GM23248 (cell line): ENCODE data around the gene MYH3. TPM values are rescaled to one million over a fixed set of nuclear protein-coding genes. Genes with fewer than 3 reads are reported as not detected.
A peak's percentile ranks its signal among the peaks of the same experiment; 100 is the strongest.

Experiments
- DNase-seq: peaks from one replicate; pipeline ENCODE4 v3.0.0-alpha.2; 2015
- H2AFZ ChIP-seq: fragments of 200-600 bp; sonication (generic); 2 replicates; pipeline ENCODE4 v1.6.1; 2016; ENCODE audit warnings: antibody characterized with exemption
- H3F3A ChIP-seq: fragments of 200-600 bp; sonication (generic); 2 replicates; pipeline ENCODE4 v1.6.1; 2016; ENCODE audit warnings: mild to moderate bottlenecking, antibody characterized with exemption, mixed run types; ENCODE audit not compliant: insufficient read depth
- H3K27ac ChIP-seq: fragments of 200-600 bp; sonication (generic); 2 replicates; pipeline ENCODE4 v1.5.1; 2016; ENCODE audit warnings: mild to moderate bottlenecking
- H3K27me3 ChIP-seq: fragments of 200-600 bp; sonication (generic); replicated peaks from 2 replicates; pipeline ENCODE4 v1.6.1; 2016; ENCODE audit warnings: mild to moderate bottlenecking; ENCODE audit not compliant: insufficient read depth
- H3K36me3 ChIP-seq: fragments of 200-600 bp; sonication (generic); 2 replicates; pipeline ENCODE4 v1.6.1; 2016; ENCODE audit warnings: low read depth, mild to moderate bottlenecking
- H3K4me1 ChIP-seq: fragments of 200-600 bp; sonication (generic); 2 replicates; pipeline ENCODE4 v1.6.1; 2016; ENCODE audit warnings: mild to moderate bottlenecking; ENCODE audit not compliant: insufficient read depth
- H3K4me2 ChIP-seq: fragments of 200-600 bp; sonication (generic); one replicate; pipeline ENCODE4 v1.6.1; 2016; ENCODE audit warnings: mild to moderate bottlenecking; ENCODE audit not compliant: unreplicated experiment
- H3K4me3 ChIP-seq: fragments of 200-600 bp; sonication (generic); 2 replicates; pipeline ENCODE4 v1.5.1; 2016; ENCODE audit warnings: mild to moderate bottlenecking
- H3K79me2 ChIP-seq: fragments of 200-600 bp; sonication (generic); 2 replicates; pipeline ENCODE4 v1.6.1; 2016; ENCODE audit warnings: mild to moderate bottlenecking; ENCODE audit not compliant: insufficient read depth
- H3K9ac ChIP-seq: fragments of 200-600 bp; sonication (generic); 2 replicates; pipeline ENCODE4 v1.6.1; 2016; ENCODE audit warnings: mild to moderate bottlenecking
- H3K9me2 ChIP-seq: fragments of 200-600 bp; sonication (generic); 2 replicates; pipeline ENCODE4 v1.6.1; 2016; ENCODE audit warnings: mixed run types, mild to moderate bottlenecking, moderate library complexity; ENCODE audit not compliant: insufficient read depth
- H3K9me3 ChIP-seq: fragments of 200-600 bp; sonication (generic); one replicate; pipeline ENCODE4 v1.6.1; 2017; ENCODE audit warnings: low read depth
- H4K20me1 ChIP-seq: fragments of 200-600 bp; sonication (generic); 2 replicates; pipeline ENCODE4 v1.6.0; 2016; ENCODE audit not compliant: insufficient read depth
- EZH2 ChIP-seq: fragments of 200-600 bp; sonication (generic); IDR thresholded peaks from 2 replicates; pipeline ENCODE4 v1.6.1; 2018; ENCODE audit warnings: antibody characterized with exemption, mild to moderate bottlenecking; ENCODE audit not compliant: insufficient read depth, poor library complexity, severe bottlenecking
- EZH2phosphoT487 ChIP-seq: fragments of 200-600 bp; sonication (generic); IDR thresholded peaks from 2 replicates; pipeline ENCODE4 v1.6.1; 2018; ENCODE audit warnings: antibody characterized with exemption, moderate library complexity, mild to moderate bottlenecking, low read depth; ENCODE audit not compliant: insufficient read depth
- WGBS, 2 experiments: methylation state at CpG; one replicate each; pipeline ENCODE4 v1.1.6; 2015 to 2017; ENCODE audit warnings: low lambda C conversion rate in 2 of 2, low coverage in 1 of 2; ENCODE audit errors: missing lambda C conversion rate in 2 of 2; 5-methylcytosine and 5-hydroxymethylcytosine counted together
- in situ Hi-C: fragments of 300-500 bp; cut with MboI; formaldehyde crosslinking; loops from 2 replicates; pipeline ENCODE4 v1.15.0; 2020
- polyA plus RNA-seq: library from polyadenylated mRNA; unstranded; fragments of >200 nt; fragmentation: Nextera tagmentation; extraction: Ambion mirVana; gene quantifications from 2 replicates; pipeline ENCODE4 v1.2.1, GENCODE V29; 2016
- total RNA-seq: library from RNA; depleted of rRNA; stranded (reverse); fragments of >200 nt; shearing (Covaris generic); gene quantifications from 2 replicates; pipeline ENCODE4 v1.2.3, GENCODE V29; 2014

MYH3 gene
- total and polyA plus RNA-seq, 2 experiments from 2014 or later: 0.26 to 3.1 TPM

- peak overlapping the region; percentile 81 for H3K4me2 ChIP-seq
- no peak overlapping the region for H2AFZ ChIP-seq
- no peaks in the 10 kb centered on the region for H3K36me3 ChIP-seq
- TF ChIP-seq EZH2phosphoT487: no peak
- no peak for TF ChIP-seq EZH2
- peaks cover 23% of the 10 kb centered on the region for H3K4me1 ChIP-seq
- no peaks in the 10 kb centered on the region for H3K9me2 ChIP-seq
- no peak overlapping the region for H3K4me3 ChIP-seq
- DNase-seq: peak; percentile 74
- no peaks in the 10 kb centered on the region for H4K20me1 ChIP-seq
- no peak overlapping the region for H3K9ac ChIP-seq
- peaks cover 14% of the 10 kb centered on the region for H3F3A ChIP-seq
- H3K27ac ChIP-seq: no peak overlapping the region
- H3K27me3 ChIP-seq: no peaks in the 10 kb centered on the region
- in situ Hi-C loops: loop anchor here (5.0 to 10.0 kb wide), 2 partner anchors 287 to 660 kb away; no protein-coding TSS in a partner anchor
- H3K79me2 ChIP-seq: no peaks in the 10 kb centered on the region
- H3K9me3 ChIP-seq: no peaks in the 10 kb centered on the region
- 51 to 54% methylated on average over 6 of the region's 6 CpGs for WGBS, 2 experiments
Observed at GRCh38 chr17:10614536-10615155, 42.5 kb downstream of the MYH3 start.

- Histone ChIP-seq H3K9me3 (no peaks in the 10 kb centered on the region), H3K79me2 (no peaks in the 10 kb centered on the region), H3K9me2 (no peaks in the 10 kb centered on the region), H3K9ac (peak overlapping the region; percentile 61), H3K4me3 (peak overlapping the region; percentile 57), H3K4me1 (peaks cover 23% of the 10 kb centered on the region), H3K27ac (peak overlapping the region; percentile 84), H2AFZ (peak overlapping the region; percentile 61), H3K4me2 (peak overlapping the region; percentile 81), H4K20me1 (no peaks in the 10 kb centered on the region), H3K27me3 (no peaks in the 10 kb centered on the region), H3F3A (peaks cover 14% of the 10 kb centered on the region), H3K36me3 (no peaks in the 10 kb centered on the region)
- peak; percentile 78 for DNase-seq
- 46 to 48% methylated on average over 16 of the region's 16 CpGs for WGBS, 2 experiments
- in situ Hi-C loops: loop anchor here (5.0 to 10.0 kb wide), 2 partner anchors 287 to 659 kb away; no protein-coding TSS in a partner anchor
- TF ChIP-seq EZH2phosphoT487 (no peak), EZH2 (no peak)
Observed at GRCh38 chr17:10613775-10614513, 43.2 kb downstream of the MYH3 start.

GRCh38 chr17:10612957-10613744, 44.0 kb downstream of the MYH3 start:
- DNase-seq: peak; percentile 74
- peak overlapping the region; percentile 61 for H3K9ac ChIP-seq
- H3K27ac ChIP-seq: peak overlapping the region; percentile 84
- H4K20me1 ChIP-seq: no peaks in the 10 kb centered on the region
- H3F3A ChIP-seq: peaks cover 14% of the 10 kb centered on the region
- H3K79me2 ChIP-seq: no peaks in the 10 kb centered on the region
- H3K4me2 ChIP-seq: peak overlapping the region; percentile 81
- H3K4me1 ChIP-seq: peaks cover 23% of the 10 kb centered on the region
- H3K36me3 ChIP-seq: no peaks in the 10 kb centered on the region
- peak overlapping the region; percentile 61 for H2AFZ ChIP-seq
- in situ Hi-C loops: loop anchor here (5.0 to 10.0 kb wide), 2 partner anchors 286 to 658 kb away; no protein-coding TSS in a partner anchor
- 43 to 50% methylated on average over 6 of the region's 6 CpGs for WGBS, 2 experiments
- no peak for TF ChIP-seq EZH2
- TF ChIP-seq EZH2phosphoT487: no peak
- no peaks in the 10 kb centered on the region for H3K27me3 ChIP-seq
- peak overlapping the region; percentile 57 for H3K4me3 ChIP-seq
- no peaks in the 10 kb centered on the region for H3K9me3 ChIP-seq
- H3K9me2 ChIP-seq: no peaks in the 10 kb centered on the region

GRCh38 chr17:10610884-10611283, 46.2 kb downstream of the MYH3 start:
- Histone ChIP-seq H3K9me3 (no peaks in the 10 kb centered on the region), H3K4me1 (peaks cover 23% of the 10 kb centered on the region), H3K27ac (no peak overlapping the region), H3K36me3 (no peaks in the 10 kb centered on the region), H3K9ac (no peak overlapping the region), H3K4me2 (no peak overlapping the region), H3K79me2 (no peaks in the 10 kb centered on the region), H3F3A (peaks cover 18% of the 10 kb centered on the region), H2AFZ (no peak overlapping the region), H4K20me1 (no peaks in the 10 kb centered on the region), H3K4me3 (no peak overlapping the region), H3K27me3 (no peaks in the 10 kb centered on the region), H3K9me2 (no peaks in the 10 kb centered on the region)
- in situ Hi-C loops: loop anchor here (5.0 to 10.0 kb wide), 2 partner anchors 284 to 656 kb away; no protein-coding TSS in a partner anchor
- WGBS, 2 experiments: 78% methylated on average over 8 of the region's 8 CpGs
- TF ChIP-seq EZH2: no peak
- TF ChIP-seq EZH2phosphoT487: no peak
- DNase-seq: no peak
